ENCODE data around the gene RCCD1. TPM values are rescaled to one million over a fixed set of nuclear protein-coding genes. Genes with fewer than 3 reads are reported as not detected.
A peak's percentile ranks its signal among the peaks of the same experiment; 100 is the strongest.

Gene RCCD1
- total and polyA plus RNA-seq, 9 donors, result 12.0 to 17.9 (median 14.6) TPM

- DNase-seq, result no peak
- Histone ChIP-seq H3K27ac (ENCODE audit: low read length) (no peak overlapping the region), H3K4me1 (ENCODE audit: control insufficient read depth, insufficient read depth, low read length) (no peaks in the 10 kb centered on the region), H3K9me3 (replicated peaks; ENCODE audit: control insufficient read depth, low read depth, low read length) (no peaks in the 10 kb centered on the region), H3K27me3 (ENCODE audit: control insufficient read depth, insufficient read depth, low read length) (no peaks in the 10 kb centered on the region), H3K36me3 (ENCODE audit: control insufficient read depth, insufficient read depth, low read length) (peaks cover 18% of the 10 kb centered on the region), H3K4me3 (ENCODE audit: low read length) (no peak overlapping the region)
- WGBS (ENCODE audit: insufficient coverage), result 87% methylated on average over 4 of the region's 11 CpGs
Observed at GRCh38 chr15:90986790-90987507, 32.3 kb downstream of the RCCD1 start.

- no peak overlapping the region for H3K4me3 ChIP-seq (ENCODE audit: low read length)
- no peak for DNase-seq
- no peaks in the 10 kb centered on the region for H3K4me1 ChIP-seq (ENCODE audit: control insufficient read depth, insufficient read depth, low read length)
- 77% methylated on average over 5 of the region's 7 CpGs for WGBS (ENCODE audit: insufficient coverage)
- peaks cover 18% of the 10 kb centered on the region for H3K36me3 ChIP-seq (ENCODE audit: control insufficient read depth, insufficient read depth, low read length)
- no peaks in the 10 kb centered on the region for H3K9me3 ChIP-seq (replicated peaks; ENCODE audit: control insufficient read depth, low read depth, low read length)
- no peak overlapping the region for H3K27ac ChIP-seq (ENCODE audit: low read length)
- H3K27me3 ChIP-seq (ENCODE audit: control insufficient read depth, insufficient read depth, low read length), result no peaks in the 10 kb centered on the region
Observed at GRCh38 chr15:90987561-90988141, 33.0 kb downstream of the RCCD1 start.

GRCh38 chr15:90988296-90988695, 33.6 kb downstream of the RCCD1 start:
- peaks cover 2% of the 10 kb centered on the region for H3K4me1 ChIP-seq (ENCODE audit: control insufficient read depth, insufficient read depth, low read length)
- peaks cover 14% of the 10 kb centered on the region for H3K36me3 ChIP-seq (ENCODE audit: control insufficient read depth, insufficient read depth, low read length)
- no peak overlapping the region for H3K27ac ChIP-seq (ENCODE audit: low read length)
- H3K27me3 ChIP-seq (ENCODE audit: control insufficient read depth, insufficient read depth, low read length), result no peaks in the 10 kb centered on the region
- DNase-seq, result no peak
- WGBS (ENCODE audit: insufficient coverage), result 56% methylated on average over 6 of the region's 6 CpGs
- H3K4me3 ChIP-seq (ENCODE audit: low read length), result no peak overlapping the region
- no peaks in the 10 kb centered on the region for H3K9me3 ChIP-seq (replicated peaks; ENCODE audit: control insufficient read depth, low read depth, low read length)

DNA sequence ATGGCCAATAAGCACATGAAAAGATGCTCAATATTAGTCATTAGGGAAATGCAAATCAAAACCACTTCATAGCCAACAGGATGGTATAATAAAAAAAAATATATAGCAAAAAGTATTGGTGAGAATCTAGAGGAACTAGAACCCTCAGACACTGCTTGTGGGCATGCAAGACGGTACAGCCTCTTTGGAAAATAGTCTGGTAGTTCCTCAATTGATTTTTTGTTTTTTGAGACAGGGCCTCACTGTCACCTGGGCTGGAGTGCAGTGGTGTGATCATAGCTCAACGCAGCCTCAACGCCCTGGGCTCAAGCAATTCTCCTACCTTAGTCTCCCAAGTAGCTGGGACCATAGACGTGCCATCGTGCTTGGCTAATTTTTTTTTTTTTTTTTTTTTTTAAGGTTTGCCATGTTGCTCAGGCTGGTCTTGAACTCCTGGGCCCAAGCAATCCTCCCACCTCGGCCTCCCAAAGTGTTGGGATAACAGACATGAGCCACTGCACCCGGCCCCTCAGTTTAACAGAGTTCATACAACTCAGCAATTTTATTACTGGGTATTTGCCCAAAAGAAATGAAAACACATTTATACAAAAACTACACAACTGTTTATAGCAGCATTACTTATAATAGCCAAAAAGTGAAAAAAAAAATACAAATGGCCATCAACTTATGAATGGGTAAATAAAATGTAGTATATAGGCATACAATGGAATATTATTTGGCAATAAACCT, 34.5 kb downstream of the RCCD1 start:
- Histone ChIP-seq H3K4me1 (ENCODE audit: control insufficient read depth, insufficient read depth, low read length) (peaks cover 7% of the 10 kb centered on the region), H3K4me3 (ENCODE audit: low read length) (no peak overlapping the region), H3K27ac (ENCODE audit: low read length) (no peak overlapping the region), H3K27me3 (ENCODE audit: control insufficient read depth, insufficient read depth, low read length) (no peaks in the 10 kb centered on the region), H3K9me3 (replicated peaks; ENCODE audit: control insufficient read depth, low read depth, low read length) (no peaks in the 10 kb centered on the region), H3K36me3 (ENCODE audit: control insufficient read depth, insufficient read depth, low read length) (peaks cover 5% of the 10 kb centered on the region)
- DNase-seq, result no peak
- WGBS (ENCODE audit: insufficient coverage), result 85% methylated on average over 4 of the region's 7 CpGs

- Histone ChIP-seq H3K27ac (ENCODE audit: low read length) (no peak overlapping the region), H3K27me3 (ENCODE audit: control insufficient read depth, insufficient read depth, low read length) (no peaks in the 10 kb centered on the region), H3K36me3 (ENCODE audit: control insufficient read depth, insufficient read depth, low read length) (no peaks in the 10 kb centered on the region), H3K4me3 (ENCODE audit: low read length) (no peak overlapping the region), H3K4me1 (ENCODE audit: control insufficient read depth, insufficient read depth, low read length) (peaks cover 7% of the 10 kb centered on the region), H3K9me3 (replicated peaks; ENCODE audit: control insufficient read depth, low read depth, low read length) (no peaks in the 10 kb centered on the region)
- no peak for DNase-seq
- 100% methylated on average over 3 of the region's 4 CpGs for WGBS (ENCODE audit: insufficient coverage)
Observed at GRCh38 chr15:90990446-90990845, 35.8 kb downstream of the RCCD1 start.

DNA sequence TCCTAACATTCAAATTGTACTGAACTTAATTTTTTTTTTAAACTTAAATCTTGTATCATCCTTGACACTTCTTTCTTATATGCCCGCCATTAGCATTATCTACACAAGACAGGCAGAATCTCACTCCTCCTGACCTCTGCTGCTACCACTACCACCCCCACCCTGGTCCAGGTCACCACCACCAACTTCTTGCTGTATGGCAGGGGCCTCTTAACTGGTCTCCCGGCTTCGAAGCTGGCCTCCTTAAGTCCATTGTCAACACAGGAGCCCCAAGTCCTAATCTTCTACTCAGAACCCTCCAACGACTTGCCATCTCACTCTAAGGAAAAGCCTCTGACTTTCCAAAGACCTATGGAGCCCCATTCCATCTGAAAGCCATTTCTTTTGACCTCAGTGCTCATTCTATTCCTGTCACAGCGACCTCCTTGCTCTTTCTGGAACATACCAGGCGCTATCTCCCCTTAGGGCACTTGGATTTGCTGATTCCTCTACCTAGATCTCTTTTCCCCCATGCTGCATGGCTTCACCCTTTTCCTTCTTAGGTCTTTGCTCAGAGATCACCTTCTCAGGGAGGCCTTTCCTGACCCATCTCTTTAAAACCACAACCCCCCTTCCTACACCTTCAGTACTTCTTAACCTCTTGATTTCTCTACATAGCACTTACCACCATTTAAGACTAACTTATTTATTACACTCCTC, 37.1 kb downstream of the RCCD1 start:
- no peak overlapping the region for H3K4me3 ChIP-seq (ENCODE audit: low read length)
- no peaks in the 10 kb centered on the region for H3K36me3 ChIP-seq (ENCODE audit: control insufficient read depth, insufficient read depth, low read length)
- 86% methylated on average over 6 of the region's 6 CpGs for whole genome bisulfite sequencing (ENCODE audit: insufficient coverage)
- no peaks in the 10 kb centered on the region for H3K9me3 ChIP-seq (replicated peaks; ENCODE audit: control insufficient read depth, low read depth, low read length)
- no peak overlapping the region for H3K27ac ChIP-seq (ENCODE audit: low read length)
- DNase-seq, result no peak
- peaks cover 7% of the 10 kb centered on the region for H3K4me1 ChIP-seq (ENCODE audit: control insufficient read depth, insufficient read depth, low read length)
- no peaks in the 10 kb centered on the region for H3K27me3 ChIP-seq (ENCODE audit: control insufficient read depth, insufficient read depth, low read length)

DNA sequence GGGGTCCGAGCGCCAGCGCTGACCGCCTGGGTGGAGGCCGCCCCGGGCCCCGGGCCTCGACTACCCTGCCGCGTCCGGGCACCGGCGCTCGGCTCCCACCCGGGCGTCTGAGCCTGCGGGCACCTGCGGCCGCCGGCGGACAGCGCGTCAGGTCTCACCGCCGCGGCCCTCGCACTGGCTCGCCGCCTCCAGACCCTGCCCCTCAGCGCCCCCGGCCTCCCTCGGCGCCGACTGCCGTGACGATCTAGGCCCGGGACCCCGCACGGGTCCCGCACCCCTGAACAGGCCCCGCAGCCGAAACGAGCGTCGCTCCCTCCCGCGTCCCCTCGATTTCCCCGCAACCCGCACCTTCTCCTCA, 39.4 kb downstream of the RCCD1 start:
- Histone ChIP-seq H3K4me1 (ENCODE audit: control insufficient read depth, insufficient read depth, low read length) (peaks cover 7% of the 10 kb centered on the region), H3K9me3 (replicated peaks; ENCODE audit: control insufficient read depth, low read depth, low read length) (no peaks in the 10 kb centered on the region), H3K27ac (ENCODE audit: low read length) (peak overlapping the region; percentile 93), H3K4me3 (ENCODE audit: low read length) (peak overlapping the region; percentile 99), H3K36me3 (ENCODE audit: control insufficient read depth, insufficient read depth, low read length) (peaks cover 16% of the 10 kb centered on the region), H3K27me3 (ENCODE audit: control insufficient read depth, insufficient read depth, low read length) (no peaks in the 10 kb centered on the region)
- WGBS (ENCODE audit: insufficient coverage), result under 1% methylated on average over 49 of the region's 50 CpGs
- no peak for DNase-seq

DNA sequence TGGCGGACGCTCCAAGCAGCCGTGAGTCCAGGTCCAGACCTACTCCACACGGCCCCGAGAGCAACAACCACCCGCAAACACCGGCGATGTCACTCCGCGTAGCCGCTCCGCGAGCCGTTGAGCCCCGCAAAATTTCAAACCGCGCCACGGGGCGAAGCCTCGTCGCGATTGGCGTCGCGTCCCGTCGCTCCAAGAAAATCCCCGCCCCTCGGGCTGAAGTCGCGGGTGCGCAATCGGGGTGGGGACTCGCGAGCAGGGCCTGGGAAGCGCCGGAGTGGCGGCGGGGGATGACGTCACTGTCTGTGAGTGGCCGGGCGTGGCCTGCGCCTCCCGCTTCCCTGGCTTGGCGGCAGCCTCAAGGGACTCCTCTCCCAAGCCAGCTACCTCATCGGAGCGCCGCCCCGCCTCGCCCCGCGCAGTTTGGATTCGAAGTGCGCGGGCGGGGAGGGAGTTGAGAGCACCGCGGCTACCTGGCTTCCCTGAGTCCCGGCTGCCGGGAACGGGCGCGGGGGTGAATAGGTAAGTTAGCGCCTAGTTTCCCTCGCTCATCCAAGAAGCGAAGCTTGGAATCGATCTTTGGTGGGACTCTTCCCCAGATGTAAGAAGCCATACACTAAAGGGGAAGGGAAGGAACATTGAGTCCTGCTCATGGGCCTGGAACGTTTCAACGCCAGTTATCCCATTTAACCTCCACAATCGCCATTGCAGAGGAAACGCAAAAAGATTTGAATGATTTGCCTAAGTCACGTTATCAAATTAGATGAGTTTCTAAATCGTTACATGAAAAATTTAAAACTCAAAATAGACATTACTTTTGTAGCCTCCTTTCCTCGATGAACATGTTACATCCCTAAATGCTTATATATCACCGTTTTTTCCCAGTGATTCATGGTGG, 40.0 kb downstream of the RCCD1 start, which contains the start of gene PRC1:
TSS of gene PRC1 (minus strand) at position 119 of the 895 bp plus-strand sequence. CDS start at position 1, 118 bp downstream.
- WGBS (ENCODE audit: insufficient coverage), result 0% methylated on average over 67 of the region's 75 CpGs
- H3K27ac ChIP-seq (ENCODE audit: low read length), result peak within 1 kb of the TSS; percentile 93
- peaks cover 7% of the 10 kb centered on the region for H3K4me1 ChIP-seq (ENCODE audit: control insufficient read depth, insufficient read depth, low read length)
- no peaks in the 10 kb centered on the region for H3K27me3 ChIP-seq (ENCODE audit: control insufficient read depth, insufficient read depth, low read length)
- DNase-seq, result peak; percentile 99
- peak within 1 kb of the TSS; percentile 99 for H3K4me3 ChIP-seq (ENCODE audit: low read length)
- H3K36me3 ChIP-seq (ENCODE audit: control insufficient read depth, insufficient read depth, low read length), result peaks cover 22% of the 10 kb centered on the region
- no peaks in the 10 kb centered on the region for H3K9me3 ChIP-seq (replicated peaks; ENCODE audit: control insufficient read depth, low read depth, low read length)

- no peak for DNase-seq
- Histone ChIP-seq H3K27ac (ENCODE audit: low read length) (no peak overlapping the region), H3K4me3 (ENCODE audit: low read length) (no peak overlapping the region), H3K4me1 (ENCODE audit: control insufficient read depth, insufficient read depth, low read length) (no peaks in the 10 kb centered on the region), H3K9me3 (replicated peaks; ENCODE audit: control insufficient read depth, low read depth, low read length) (no peaks in the 10 kb centered on the region), H3K36me3 (ENCODE audit: control insufficient read depth, insufficient read depth, low read length) (peaks cover 59% of the 10 kb centered on the region), H3K27me3 (ENCODE audit: control insufficient read depth, insufficient read depth, low read length) (no peaks in the 10 kb centered on the region)
- 70% methylated on average over 6 of the region's 8 CpGs for WGBS (ENCODE audit: insufficient coverage)
Observed at GRCh38 chr15:90998737-90999136, 44.1 kb downstream of the RCCD1 start.
